SK-N-SH (cell line): ENCODE results near the gene ROBO1. TPM values are rescaled to one million over a fixed set of nuclear protein-coding genes. Genes with fewer than 3 reads are reported as not detected.

Experiments used
- CTCF ChIA-PET: fragments of 300-600, 350-600 bp; formaldehyde crosslinking; extraction: SDS; loops from one replicate; lab custom pipeline; 2021; lab: Yijun Ruan, JAX
- POLR2A ChIA-PET: fragments of 350-600 bp; sonication (Branson Sonifier 250); formaldehyde crosslinking; extraction: SDS; loops from one replicate; lab custom pipeline; 2020; ENCODE audit warnings: antibody characterized with exemption, inconsistent platforms; lab: Yijun Ruan, JAX
- DNase-seq: peaks from one replicate; pipeline ENCODE4 v3.0.0; 2012
- H2AFZ ChIP-seq: fragments of 200-600 bp; sonication (generic); 2 replicates; pipeline ENCODE4 v1.8.1; 2016; ENCODE audit warnings: antibody characterized with exemption, mild to moderate bottlenecking, low read depth
- H3F3A ChIP-seq: fragments of 200-600 bp; sonication (generic); replicated peaks from 2 replicates; pipeline ENCODE3; 2016; ENCODE audit warnings: antibody characterized with exemption, mild to moderate bottlenecking; ENCODE audit not compliant: insufficient read depth
- H3K27ac ChIP-seq, 2 experiments: fragments of 200-500 bp in 1 of 2; fragments of 200-600 bp in 1 of 2; sonication (Bioruptor generic) in 1 of 2; sonication (generic), shearing (Covaris generic) in 1 of 2; 2 replicates each; pipeline versions ENCODE4 v1.5.1 to v1.6.1; 2014 to 2016; ENCODE audit warnings: low read depth in 2 of 2, inconsistent platforms in 1 of 2, low read length in 1 of 2, mild to moderate bottlenecking in 1 of 2, mixed read lengths in 1 of 2
- H3K27me3 ChIP-seq: fragments of 200-600 bp; sonication (generic), shearing (Covaris generic); 2 replicates; pipeline ENCODE4 v1.6.1; 2016; ENCODE audit warnings: mixed run types; ENCODE audit not compliant: insufficient read depth
- H3K36me3 ChIP-seq, 2 experiments: fragments of 200-500 bp in 1 of 2; fragments of 200-600 bp in 1 of 2; sonication (Bioruptor generic) in 1 of 2; sonication (generic) in 1 of 2; replicated peaks in 1 of 2; 2 replicates each; pipeline versions ENCODE3 to v1.5.1; 2014 to 2016; ENCODE audit warnings: low read length in 1 of 2, mild to moderate bottlenecking in 1 of 2; ENCODE audit not compliant: insufficient read depth in 2 of 2, control insufficient read depth in 1 of 2
- H3K4me1 ChIP-seq, 2 experiments: fragments of 200-500 bp in 1 of 2; fragments of 200-600 bp in 1 of 2; sonication (Bioruptor generic) in 1 of 2; sonication (generic), shearing (Covaris generic) in 1 of 2; 2 replicates each; pipeline versions ENCODE4 v1.5.1 to v1.6.1; 2014 to 2016; ENCODE audit warnings: low read depth in 1 of 2, low read length in 1 of 2, mixed run types in 1 of 2; ENCODE audit not compliant: insufficient read depth in 2 of 2, control insufficient read depth in 1 of 2
- H3K4me2 ChIP-seq: fragments of 200-600 bp; sonication (generic), shearing (Covaris generic); 2 replicates; pipeline ENCODE4 v1.6.1; 2017; ENCODE audit warnings: mixed run types
- H3K4me3 ChIP-seq, 2 experiments: fragments of 200-500 bp in 1 of 2; fragments of 200-600 bp in 1 of 2; sonication (Bioruptor generic) in 1 of 2; sonication (generic), shearing (Covaris generic) in 1 of 2; 2 replicates each; pipeline versions ENCODE4 v1.5.1 to v1.8.1; 2014 to 2016; ENCODE audit warnings: low read depth in 2 of 2, inconsistent platforms in 1 of 2, low read length in 1 of 2, mild to moderate bottlenecking in 1 of 2, mixed read lengths in 1 of 2, moderate library complexity in 1 of 2
- H3K79me2 ChIP-seq: fragments of 200-600 bp; sonication (generic); 2 replicates; pipeline ENCODE4 v1.8.1; 2017; ENCODE audit warnings: mild to moderate bottlenecking; ENCODE audit not compliant: insufficient read depth
- H3K9ac ChIP-seq: fragments of 200-600 bp; sonication (generic); 2 replicates; pipeline ENCODE4 v1.6.1; 2017; ENCODE audit warnings: mixed run types
- H3K9me2 ChIP-seq: fragments of 200-600 bp; sonication (generic); 2 replicates; pipeline ENCODE4 v1.6.1; 2017; ENCODE audit warnings: mixed run types
- H3K9me3 ChIP-seq: fragments of 200-600 bp; sonication (generic); 2 replicates; pipeline ENCODE4 v1.6.1; 2017; ENCODE audit warnings: mixed run types, mild to moderate bottlenecking, moderate library complexity
- H4K20me1 ChIP-seq: fragments of 200-600 bp; sonication (generic); 2 replicates; pipeline ENCODE4 v1.6.1; 2017; ENCODE audit warnings: mild to moderate bottlenecking, mixed run types; ENCODE audit not compliant: insufficient read depth
- FOSL2 ChIP-seq: IDR thresholded peaks from 2 replicates; pipeline ENCODE4 v1.4.0; 2012; ENCODE audit warnings: low read depth, mild to moderate bottlenecking, moderate library complexity, borderline replicate concordance
- GABPA ChIP-seq: IDR thresholded peaks from 2 replicates; pipeline ENCODE4 v1.4.0; 2012; ENCODE audit warnings: low read depth, mild to moderate bottlenecking
- GATA2 ChIP-seq: sonication (generic); formaldehyde crosslinking; IDR thresholded peaks from 2 replicates; pipeline ENCODE4 v1.5.0; 2020; ENCODE audit warnings: mild to moderate bottlenecking, missing genetic modification reagents
- MEF2A ChIP-seq: IDR thresholded peaks from 2 replicates; pipeline ENCODE4 v1.4.0; 2012; ENCODE audit warnings: low read depth, borderline replicate concordance
- NFIC ChIP-seq: IDR thresholded peaks from 2 replicates; pipeline ENCODE4 v1.4.0; 2012; ENCODE audit warnings: borderline replicate concordance
- PBX3 ChIP-seq: IDR thresholded peaks from 2 replicates; pipeline ENCODE4; 2012
- RCOR1 ChIP-seq: fragments of 150-350 bp; IDR thresholded peaks from 2 replicates; pipeline ENCODE4 v1.6.1; 2017; ENCODE audit warnings: antibody characterized with exemption, low read length
- RXRA ChIP-seq: IDR thresholded peaks from 2 replicates; pipeline ENCODE4 v1.4.0; 2012; ENCODE audit warnings: low read depth, mild to moderate bottlenecking, borderline replicate concordance
- SMC3 ChIP-seq: IDR thresholded peaks from 2 replicates; pipeline ENCODE4 v1.6.1; 2012; ENCODE audit warnings: low read depth, low read length, improper control_type of control experiment
- TAF1 ChIP-seq: IDR thresholded peaks from 2 replicates; pipeline ENCODE4 v1.6.1; 2012; ENCODE audit warnings: low read depth, mild to moderate bottlenecking, low read length, moderate library complexity, borderline replicate concordance
- YY1 ChIP-seq: IDR thresholded peaks from 2 replicates; pipeline ENCODE4 v1.4.0; 2012; ENCODE audit warnings: low read depth, mild to moderate bottlenecking
- WGBS: methylation state at CpG from one replicate; pipeline ENCODE4 v1.1.6; 2017; ENCODE audit warnings: low lambda C conversion rate; 5-methylcytosine and 5-hydroxymethylcytosine counted together
- polyA plus RNA-seq, 3 experiments: library from polyadenylated mRNA; depleted of rRNA; stranded (reverse); fragments of >200 nt; gene quantifications; 2 replicates each; pipeline ENCODE4 v1.2.3, GENCODE V29; 2012
- TF ChIP-seq, protein P1 (sequence below): fragments of 200-600 bp; sonication (generic); IDR thresholded peaks from 2 replicates; pipeline ENCODE4 v1.6.1; 2017; ENCODE audit warnings: antibody characterized with exemption, mild to moderate bottlenecking, moderate library complexity
- TF ChIP-seq, protein P2 (sequence below): IDR thresholded peaks from 2 replicates; pipeline ENCODE4 v1.6.1; 2012; ENCODE audit warnings: mild to moderate bottlenecking, low read depth, low read length, moderate library complexity
- TF ChIP-seq, protein P3 (sequence below): fragments of 150-350 bp; IDR thresholded peaks from 2 replicates; pipeline ENCODE4 v1.6.1; 2016; ENCODE audit warnings: mild to moderate bottlenecking, low read depth, low read length
- TF ChIP-seq, protein P4 (sequence below): IDR thresholded peaks from 2 replicates; pipeline ENCODE4 v1.4.0; 2012; ENCODE audit warnings: low read depth, borderline replicate concordance

The ROBO1 gene
- polyA plus RNA-seq, 1 of the 3 experiments (the other 2 are of a cell fraction): 22.7 TPM

GRCh38 chr3:79317551-79318518 is 450.0 kb downstream of the ROBO1 start:
- Histone ChIP-seq H3F3A (no peaks in the 10 kb centered on the region), H3K27ac (no peak overlapping the region), H3K9ac (no peak overlapping the region), H4K20me1 (no peaks in the 10 kb centered on the region), H2AFZ (no peak overlapping the region), H3K9me2 (no peaks in the 10 kb centered on the region), H3K79me2 (no peaks in the 10 kb centered on the region), H3K36me3 (no peaks in the 10 kb centered on the region), H3K27me3 (no peaks in the 10 kb centered on the region), H3K4me2 (no peak overlapping the region), H3K4me3 (no peak overlapping the region), H3K9me3 (no peaks in the 10 kb centered on the region; the same call in 1 of the 2 replicates), H3K4me1 (no peaks in the 10 kb centered on the region)
- WGBS: 72% methylated on average over 7 of the region's 7 CpGs
- POLR2A ChIA-PET: no interaction called here
- CTCF ChIA-PET: interaction anchor here (1.1 kb wide), 1 partner anchor 44 kb away, joined by 3 read pairs; no protein-coding TSS in a partner anchor
- no peak for TF ChIP-seq MEF2A
- no peak for TF ChIP-seq TAF1
- TF ChIP-seq SMC3: no peak
- TF ChIP-seq NFIC: no peak
- no peak for DNase-seq

DNA sequence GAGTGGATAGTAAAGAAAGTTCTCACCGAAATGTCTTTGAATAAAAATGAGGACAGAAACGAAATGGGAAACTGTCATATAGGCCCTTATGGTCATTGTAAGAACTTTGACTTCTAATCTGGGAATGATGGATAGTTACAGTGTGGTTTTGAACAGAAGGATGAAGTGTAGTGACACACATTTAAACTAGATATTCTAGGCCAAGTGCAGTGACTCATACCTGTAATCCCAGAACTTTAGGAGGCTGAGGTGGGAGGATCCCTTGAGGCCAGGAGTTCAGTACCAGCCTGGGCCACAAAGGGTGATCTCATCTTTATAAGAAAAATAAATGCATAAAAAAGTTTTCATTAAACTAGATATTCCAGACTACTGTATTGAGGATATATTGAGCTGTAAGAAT is 452.8 kb downstream of the ROBO1 start:
- H2AFZ ChIP-seq: no peak overlapping the region
- H3F3A ChIP-seq: no peaks in the 10 kb centered on the region
- no peak for DNase-seq
- WGBS: 75% methylated on average over 2 of the region's 2 CpGs
- H3K27ac ChIP-seq: no peak overlapping the region
- no peak overlapping the region for H3K4me3 ChIP-seq
- ChIA-PET CTCF (no interaction called here), POLR2A (no interaction called here)
- peaks cover 0 to 2% of the 10 kb centered on the region in 2 experiments; a peak in 1 of 4 replicates for H3K4me1 ChIP-seq
- no peak overlapping the region for H3K9ac ChIP-seq
- no peaks in the 10 kb centered on the region for H3K9me2 ChIP-seq
- no peak overlapping the region for H3K4me2 ChIP-seq
- H3K27me3 ChIP-seq: no peaks in the 10 kb centered on the region
- no peaks in the 10 kb centered on the region; the same call in 1 of the 2 replicates for H3K9me3 ChIP-seq
- no peaks in the 10 kb centered on the region for H3K79me2 ChIP-seq
- no peaks in the 10 kb centered on the region for H3K36me3 ChIP-seq
- H4K20me1 ChIP-seq: no peaks in the 10 kb centered on the region
- no peak for TF ChIP-seq TAF1
- no peak for TF ChIP-seq RCOR1
- TF ChIP-seq YY1: no peak
- no peak for TF ChIP-seq FOSL2
- TF ChIP-seq NFIC: no peak
- TF ChIP-seq, protein P1, sequence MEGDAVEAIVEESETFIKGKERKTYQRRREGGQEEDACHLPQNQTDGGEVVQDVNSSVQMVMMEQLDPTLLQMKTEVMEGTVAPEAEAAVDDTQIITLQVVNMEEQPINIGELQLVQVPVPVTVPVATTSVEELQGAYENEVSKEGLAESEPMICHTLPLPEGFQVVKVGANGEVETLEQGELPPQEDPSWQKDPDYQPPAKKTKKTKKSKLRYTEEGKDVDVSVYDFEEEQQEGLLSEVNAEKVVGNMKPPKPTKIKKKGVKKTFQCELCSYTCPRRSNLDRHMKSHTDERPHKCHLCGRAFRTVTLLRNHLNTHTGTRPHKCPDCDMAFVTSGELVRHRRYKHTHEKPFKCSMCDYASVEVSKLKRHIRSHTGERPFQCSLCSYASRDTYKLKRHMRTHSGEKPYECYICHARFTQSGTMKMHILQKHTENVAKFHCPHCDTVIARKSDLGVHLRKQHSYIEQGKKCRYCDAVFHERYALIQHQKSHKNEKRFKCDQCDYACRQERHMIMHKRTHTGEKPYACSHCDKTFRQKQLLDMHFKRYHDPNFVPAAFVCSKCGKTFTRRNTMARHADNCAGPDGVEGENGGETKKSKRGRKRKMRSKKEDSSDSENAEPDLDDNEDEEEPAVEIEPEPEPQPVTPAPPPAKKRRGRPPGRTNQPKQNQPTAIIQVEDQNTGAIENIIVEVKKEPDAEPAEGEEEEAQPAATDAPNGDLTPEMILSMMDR: no peak
- TF ChIP-seq, protein P2, sequence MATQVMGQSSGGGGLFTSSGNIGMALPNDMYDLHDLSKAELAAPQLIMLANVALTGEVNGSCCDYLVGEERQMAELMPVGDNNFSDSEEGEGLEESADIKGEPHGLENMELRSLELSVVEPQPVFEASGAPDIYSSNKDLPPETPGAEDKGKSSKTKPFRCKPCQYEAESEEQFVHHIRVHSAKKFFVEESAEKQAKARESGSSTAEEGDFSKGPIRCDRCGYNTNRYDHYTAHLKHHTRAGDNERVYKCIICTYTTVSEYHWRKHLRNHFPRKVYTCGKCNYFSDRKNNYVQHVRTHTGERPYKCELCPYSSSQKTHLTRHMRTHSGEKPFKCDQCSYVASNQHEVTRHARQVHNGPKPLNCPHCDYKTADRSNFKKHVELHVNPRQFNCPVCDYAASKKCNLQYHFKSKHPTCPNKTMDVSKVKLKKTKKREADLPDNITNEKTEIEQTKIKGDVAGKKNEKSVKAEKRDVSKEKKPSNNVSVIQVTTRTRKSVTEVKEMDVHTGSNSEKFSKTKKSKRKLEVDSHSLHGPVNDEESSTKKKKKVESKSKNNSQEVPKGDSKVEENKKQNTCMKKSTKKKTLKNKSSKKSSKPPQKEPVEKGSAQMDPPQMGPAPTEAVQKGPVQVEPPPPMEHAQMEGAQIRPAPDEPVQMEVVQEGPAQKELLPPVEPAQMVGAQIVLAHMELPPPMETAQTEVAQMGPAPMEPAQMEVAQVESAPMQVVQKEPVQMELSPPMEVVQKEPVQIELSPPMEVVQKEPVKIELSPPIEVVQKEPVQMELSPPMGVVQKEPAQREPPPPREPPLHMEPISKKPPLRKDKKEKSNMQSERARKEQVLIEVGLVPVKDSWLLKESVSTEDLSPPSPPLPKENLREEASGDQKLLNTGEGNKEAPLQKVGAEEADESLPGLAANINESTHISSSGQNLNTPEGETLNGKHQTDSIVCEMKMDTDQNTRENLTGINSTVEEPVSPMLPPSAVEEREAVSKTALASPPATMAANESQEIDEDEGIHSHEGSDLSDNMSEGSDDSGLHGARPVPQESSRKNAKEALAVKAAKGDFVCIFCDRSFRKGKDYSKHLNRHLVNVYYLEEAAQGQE: no peak
- TF ChIP-seq GABPA: no peak
- TF ChIP-seq, protein P3, sequence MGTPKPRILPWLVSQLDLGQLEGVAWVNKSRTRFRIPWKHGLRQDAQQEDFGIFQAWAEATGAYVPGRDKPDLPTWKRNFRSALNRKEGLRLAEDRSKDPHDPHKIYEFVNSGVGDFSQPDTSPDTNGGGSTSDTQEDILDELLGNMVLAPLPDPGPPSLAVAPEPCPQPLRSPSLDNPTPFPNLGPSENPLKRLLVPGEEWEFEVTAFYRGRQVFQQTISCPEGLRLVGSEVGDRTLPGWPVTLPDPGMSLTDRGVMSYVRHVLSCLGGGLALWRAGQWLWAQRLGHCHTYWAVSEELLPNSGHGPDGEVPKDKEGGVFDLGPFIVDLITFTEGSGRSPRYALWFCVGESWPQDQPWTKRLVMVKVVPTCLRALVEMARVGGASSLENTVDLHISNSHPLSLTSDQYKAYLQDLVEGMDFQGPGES: no peak
- TF ChIP-seq GATA2 (CRISPR knock-in tag): no peak
- TF ChIP-seq, protein P4, sequence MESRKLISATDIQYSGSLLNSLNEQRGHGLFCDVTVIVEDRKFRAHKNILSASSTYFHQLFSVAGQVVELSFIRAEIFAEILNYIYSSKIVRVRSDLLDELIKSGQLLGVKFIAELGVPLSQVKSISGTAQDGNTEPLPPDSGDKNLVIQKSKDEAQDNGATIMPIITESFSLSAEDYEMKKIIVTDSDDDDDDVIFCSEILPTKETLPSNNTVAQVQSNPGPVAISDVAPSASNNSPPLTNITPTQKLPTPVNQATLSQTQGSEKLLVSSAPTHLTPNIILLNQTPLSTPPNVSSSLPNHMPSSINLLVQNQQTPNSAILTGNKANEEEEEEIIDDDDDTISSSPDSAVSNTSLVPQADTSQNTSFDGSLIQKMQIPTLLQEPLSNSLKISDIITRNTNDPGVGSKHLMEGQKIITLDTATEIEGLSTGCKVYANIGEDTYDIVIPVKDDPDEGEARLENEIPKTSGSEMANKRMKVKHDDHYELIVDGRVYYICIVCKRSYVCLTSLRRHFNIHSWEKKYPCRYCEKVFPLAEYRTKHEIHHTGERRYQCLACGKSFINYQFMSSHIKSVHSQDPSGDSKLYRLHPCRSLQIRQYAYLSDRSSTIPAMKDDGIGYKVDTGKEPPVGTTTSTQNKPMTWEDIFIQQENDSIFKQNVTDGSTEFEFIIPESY: no peak
- no peak for TF ChIP-seq RXRA
- TF ChIP-seq PBX3: no peak
